Measurements from ENCODE around the gene MYO18B. TPM values are rescaled to one million over a fixed set of nuclear protein-coding genes. Genes with fewer than 3 reads are reported as not detected.

Gene MYO18B
- total RNA-seq, 1 donor from 2014 or later, result 1.9 TPM

- intact Hi-C loops (cut with micrococcal nuclease), result no loop called here
Measured at GRCh38 chr22:25711491-25711890, 30.5 kb upstream of the MYO18B start.

GRCh38 chr22:25712661-25713400, 29.2 kb upstream of the MYO18B start:
- intact Hi-C loops (cut with micrococcal nuclease), result no loop called here

- intact Hi-C loops (cut with micrococcal nuclease), result no loop called here
Measured at GRCh38 chr22:25714070-25714469, 27.9 kb upstream of the MYO18B start.

DNA sequence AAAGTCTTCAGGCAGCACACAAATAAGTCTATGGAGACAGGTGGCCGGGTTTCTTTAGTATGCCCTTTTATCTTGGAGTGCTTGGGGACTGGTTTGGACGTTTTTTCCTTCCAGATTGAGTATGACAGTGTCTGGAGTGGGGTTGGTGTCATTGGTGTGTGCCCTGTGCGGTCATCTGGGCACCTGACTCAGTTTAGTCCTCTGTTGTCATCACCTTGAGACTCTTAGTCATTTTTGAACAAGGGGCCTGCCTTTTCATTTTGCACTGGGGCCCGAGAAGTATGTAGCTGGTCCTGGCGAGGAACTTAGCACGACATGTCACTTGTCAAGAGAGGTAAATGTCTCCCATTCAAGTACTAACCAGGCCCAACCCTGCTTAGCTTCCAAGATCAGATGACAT, 27.2 kb upstream of the MYO18B start:
- intact Hi-C loops (cut with micrococcal nuclease), result no loop called here

DNA sequence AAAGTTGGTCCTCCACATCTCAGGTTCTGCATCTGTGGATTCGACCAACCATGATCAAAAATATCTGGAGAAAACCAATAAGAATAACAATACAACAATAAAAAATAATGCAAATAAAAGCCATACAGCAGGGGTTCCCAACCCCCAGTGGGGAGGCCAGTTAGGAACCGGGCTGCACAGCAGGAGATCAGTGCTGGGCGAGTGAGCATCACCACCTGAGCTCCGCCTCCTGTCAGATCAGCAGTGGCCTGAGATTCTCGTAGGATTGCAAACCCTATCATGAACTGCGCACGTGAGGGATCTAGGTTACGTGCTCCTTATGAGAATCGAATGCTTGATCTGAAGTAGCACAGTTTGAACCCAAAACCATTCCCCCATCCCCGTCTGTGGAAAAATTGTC, 25.4 kb upstream of the MYO18B start:
- intact Hi-C loops (cut with micrococcal nuclease), result no loop called here

DNA sequence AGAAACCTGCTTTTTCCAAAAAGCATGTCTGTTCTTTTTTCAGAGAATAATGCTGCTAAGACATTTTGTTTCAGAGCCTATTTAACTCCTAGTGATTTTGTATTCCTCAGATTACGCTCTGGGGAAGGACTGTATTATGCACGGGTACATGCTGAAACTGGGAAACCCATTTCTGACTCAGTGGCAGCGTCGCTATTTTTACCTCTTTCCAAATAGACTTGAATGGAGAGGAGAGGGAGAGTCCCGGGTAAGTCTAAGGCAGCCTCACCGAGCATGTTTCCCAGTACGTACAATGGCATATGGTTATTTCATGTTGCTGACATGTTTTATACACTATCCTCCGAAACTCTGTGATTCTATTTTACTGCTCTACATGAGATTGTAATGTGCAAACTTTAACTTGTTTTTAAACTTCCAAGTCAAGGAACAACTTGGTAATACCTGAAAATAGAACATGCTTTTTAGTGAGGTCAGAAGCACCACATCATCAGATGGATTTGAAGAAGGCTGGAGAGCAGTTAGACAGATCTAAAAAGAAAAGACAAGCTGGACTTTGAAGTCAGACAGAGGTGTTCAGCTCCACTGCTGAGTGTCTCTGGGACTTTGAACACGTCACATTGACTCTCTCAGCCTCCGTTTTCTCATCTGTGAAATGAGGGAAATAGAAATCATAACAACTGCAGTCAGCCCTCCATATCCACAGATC, 23.7 kb upstream of the MYO18B start:
- intact Hi-C loops (cut with micrococcal nuclease), result no loop called here

DNA sequence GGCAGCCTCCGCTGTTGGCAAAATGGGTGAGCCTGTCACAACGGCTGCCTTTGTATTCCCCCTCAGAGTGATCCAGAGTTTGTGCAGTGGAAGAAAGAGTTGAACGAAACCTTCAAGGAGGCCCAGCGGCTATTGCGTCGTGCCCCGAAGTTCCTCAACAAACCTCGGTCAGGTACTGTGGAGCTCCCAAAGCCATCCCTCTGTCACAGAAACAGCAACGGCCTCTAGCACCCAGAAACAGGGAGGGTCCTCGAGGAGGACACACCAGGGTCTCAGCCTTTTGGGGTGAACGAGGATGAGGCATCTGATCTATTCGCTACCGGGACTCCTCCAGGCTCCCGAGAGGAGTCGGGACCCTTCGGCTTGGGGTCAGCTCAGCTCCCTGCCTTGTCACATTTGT, 19.8 kb upstream of the MYO18B start:
- intact Hi-C loops (cut with micrococcal nuclease), result no loop called here

GRCh38 chr22:25722626-25723025, 19.4 kb upstream of the MYO18B start:
- intact Hi-C loops (cut with micrococcal nuclease), result no loop called here

DNA sequence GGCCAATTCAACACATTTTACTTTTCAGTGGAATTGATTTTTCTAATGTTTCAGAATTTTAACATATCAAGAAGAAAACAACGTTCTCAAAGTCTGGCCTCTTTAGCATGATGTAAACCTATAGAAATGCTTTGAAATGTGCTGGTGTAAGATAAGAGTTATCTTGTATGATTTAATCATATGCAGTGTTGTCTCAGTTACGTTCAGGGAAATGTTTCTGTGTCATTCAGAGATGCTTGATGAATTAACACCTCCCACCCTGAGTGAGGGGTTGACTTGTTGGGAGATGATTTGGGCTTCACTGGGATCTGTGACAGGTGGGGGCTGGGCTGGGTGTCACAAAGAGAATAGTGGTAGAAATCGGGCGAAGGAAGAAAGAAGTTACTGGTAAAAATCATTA, 15.7 kb upstream of the MYO18B start:
- intact Hi-C loops (cut with micrococcal nuclease), result no loop called here

DNA sequence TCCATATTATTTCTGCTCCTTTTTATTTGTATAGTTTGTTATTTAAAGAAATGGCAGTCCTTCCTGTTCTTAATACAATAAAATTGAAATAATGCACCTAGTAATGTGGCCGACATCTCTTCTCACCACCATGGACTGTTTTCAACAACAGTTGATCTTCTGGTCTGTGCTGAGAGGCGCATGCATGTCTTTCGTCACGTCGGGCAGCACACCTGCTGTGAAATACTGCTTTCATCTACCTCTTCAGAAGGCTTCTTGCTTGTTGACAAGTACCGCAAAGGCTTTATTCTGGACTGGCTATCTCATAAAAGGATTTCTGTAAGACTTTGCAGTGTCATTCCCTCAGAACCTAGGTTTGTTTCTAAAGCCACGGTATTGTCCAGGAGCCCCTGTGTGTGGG, 13.9 kb upstream of the MYO18B start:
- intact Hi-C loops (cut with micrococcal nuclease), result no loop called here

DNA sequence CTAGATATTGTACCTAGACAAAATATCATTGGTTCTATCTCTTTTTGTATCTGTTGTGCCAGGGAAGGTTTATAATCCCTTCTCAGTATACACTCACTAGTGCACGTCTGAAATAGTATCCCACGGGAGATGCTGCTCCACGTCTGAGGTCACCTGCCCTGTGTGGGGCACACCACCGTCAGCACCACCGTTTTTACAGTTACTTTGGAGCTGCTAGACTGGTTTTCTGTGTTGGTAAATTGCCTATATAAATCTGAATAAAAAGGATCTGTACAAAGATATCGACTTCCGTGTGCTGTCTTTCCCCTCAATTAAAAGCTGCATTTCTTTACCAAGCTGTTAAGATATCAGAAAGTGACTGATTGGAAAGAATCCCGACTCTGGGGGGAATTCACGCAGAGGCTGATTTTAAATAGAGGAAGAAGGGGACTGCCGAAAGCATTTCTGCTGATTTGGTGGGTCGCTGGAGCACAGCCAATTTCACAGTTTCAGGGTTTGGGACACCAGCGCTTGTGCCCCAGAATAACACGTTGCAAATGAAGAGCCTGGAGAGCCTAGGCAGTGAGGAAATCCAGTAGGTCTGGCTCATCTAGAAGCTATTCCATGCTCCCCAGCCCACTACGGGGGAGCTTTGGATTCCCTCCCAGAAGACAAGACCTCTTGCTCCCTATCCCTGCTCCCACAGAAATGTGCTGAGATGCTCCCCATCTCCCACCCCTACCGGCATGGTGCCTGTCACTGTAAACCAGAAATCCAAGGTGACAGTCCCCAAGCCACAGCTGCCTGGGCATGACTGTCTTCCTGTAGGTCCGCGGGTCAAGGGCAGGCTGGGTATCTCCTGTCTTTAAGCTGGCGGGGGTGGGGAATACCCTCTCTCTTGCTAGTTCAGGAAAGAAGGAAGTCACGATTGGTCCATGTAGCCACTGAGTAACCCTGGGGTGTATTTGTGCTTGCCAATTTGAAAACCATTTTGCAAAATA, 12.7 kb upstream of the MYO18B start:
- intact Hi-C loops (cut with micrococcal nuclease), result no loop called here

GRCh38 chr22:25735650-25736049, 6.3 kb upstream of the MYO18B start:
- intact Hi-C loops (cut with micrococcal nuclease), result loop anchor here (1.0 kb wide), 3 partner anchors 14 to 38 kb away; no protein-coding TSS in a partner anchor

- intact Hi-C loops (cut with micrococcal nuclease), result loop anchor here (1.0 kb wide), 3 partner anchors 13 to 37 kb away; no protein-coding TSS in a partner anchor
Measured at GRCh38 chr22:25736378-25737011, 5.5 kb upstream of the MYO18B start.

- intact Hi-C loops (cut with micrococcal nuclease), result no loop called here
Measured at GRCh38 chr22:25739659-25740344, 2.2 kb upstream of the MYO18B start.

- intact Hi-C loops (cut with micrococcal nuclease), result no loop called here
Measured at GRCh38 chr22:25742918-25743708, 1.1 kb downstream of the MYO18B start.

- intact Hi-C loops (cut with micrococcal nuclease), result no loop called here
Measured at GRCh38 chr22:25744694-25745093, 2.7 kb downstream of the MYO18B start.

DNA sequence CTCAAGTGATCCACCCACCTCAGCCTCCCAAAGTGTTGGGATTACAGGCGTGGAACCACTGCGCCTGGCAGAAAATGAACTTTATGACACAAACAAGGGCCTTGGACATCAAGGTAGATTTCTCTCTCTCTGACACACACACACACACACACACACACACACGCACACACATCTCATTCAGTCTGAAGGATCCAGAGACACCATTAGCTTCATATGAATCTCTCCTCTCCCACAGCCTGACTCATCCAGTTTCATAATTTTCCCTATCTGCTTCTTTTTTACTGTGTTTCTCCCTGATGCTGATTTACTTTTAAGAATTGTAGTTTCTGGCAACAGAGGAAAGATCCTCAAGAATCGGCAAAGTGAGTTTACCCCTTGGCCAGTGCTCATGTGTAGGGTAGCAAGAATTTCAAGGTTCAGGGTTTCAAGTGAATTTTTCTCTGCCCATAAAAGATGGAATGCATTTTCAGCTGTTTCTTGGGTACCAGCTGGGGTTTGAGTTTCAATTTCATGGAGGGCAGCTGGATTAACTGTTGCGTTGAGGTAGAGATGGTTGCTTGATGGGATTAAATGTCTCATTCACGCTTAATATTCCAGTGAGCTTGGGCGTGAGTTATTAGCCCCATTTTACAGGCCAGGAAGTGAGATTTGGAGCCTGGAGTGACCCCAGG, 3.5 kb downstream of the MYO18B start:
- intact Hi-C loops (cut with micrococcal nuclease), result no loop called here

- intact Hi-C loops (cut with micrococcal nuclease), result no loop called here
Measured at GRCh38 chr22:25746012-25746373, 4.0 kb downstream of the MYO18B start.

DNA sequence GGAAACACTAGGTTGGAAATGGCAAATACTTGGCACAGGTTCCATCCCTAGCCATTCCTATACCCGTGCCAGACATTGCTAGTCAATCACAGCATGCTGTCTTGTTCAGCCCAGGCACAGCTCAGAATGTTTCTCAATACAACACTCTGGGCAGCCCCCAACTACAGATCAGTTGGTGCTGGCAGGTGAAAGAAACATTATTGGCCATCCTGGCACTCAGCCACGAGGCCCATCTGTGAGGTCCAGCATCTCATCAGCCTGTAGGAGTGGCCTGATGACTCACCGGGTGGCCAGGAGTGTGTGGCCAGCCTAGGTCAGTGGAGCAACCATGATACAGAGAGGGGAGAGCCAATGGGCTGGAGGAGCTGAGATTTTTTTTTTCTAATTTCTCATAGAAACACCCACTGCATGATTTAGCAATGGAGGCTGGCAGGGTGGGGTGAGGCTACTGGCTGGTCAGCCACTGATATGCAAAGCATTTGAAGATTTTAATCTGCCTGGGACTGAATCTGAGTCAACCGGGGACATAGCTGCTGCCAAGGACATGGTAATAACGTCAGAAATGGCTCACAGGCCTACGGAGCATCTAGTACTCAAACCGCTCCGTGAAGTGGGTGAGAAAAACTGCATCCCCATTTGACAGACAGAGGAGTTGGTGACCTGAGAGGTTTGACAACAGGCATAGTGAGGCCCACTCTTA, 5.4 kb downstream of the MYO18B start:
- intact Hi-C loops (cut with micrococcal nuclease), result no loop called here
